GM12865 (cell line): Measurements from ENCODE around the gene AASDHPPT.

Experiments used
- DNase-seq: peaks from one replicate; pipeline ENCODE4 v3.0.0; 2010; ENCODE audit warnings: low read depth
- H3K4me3 ChIP-seq: 2 replicates; pipeline ENCODE4 v1.5.1; 2011; ENCODE audit warnings: mild to moderate bottlenecking, low read depth, low read length, control low read depth
- CTCF ChIP-seq: IDR thresholded peaks from 2 replicates; pipeline ENCODE4 v1.5.1; 2011; ENCODE audit warnings: low read length, control low read depth, low read depth, inconsistent platforms; ENCODE audit not compliant: insufficient read depth; ENCODE audit errors: missing control alignments

The AASDHPPT gene

GRCh38 chr11:106101370-106101769, 23.9 kb downstream of the AASDHPPT start:
- no peak overlapping the region for H3K4me3 ChIP-seq

DNA sequence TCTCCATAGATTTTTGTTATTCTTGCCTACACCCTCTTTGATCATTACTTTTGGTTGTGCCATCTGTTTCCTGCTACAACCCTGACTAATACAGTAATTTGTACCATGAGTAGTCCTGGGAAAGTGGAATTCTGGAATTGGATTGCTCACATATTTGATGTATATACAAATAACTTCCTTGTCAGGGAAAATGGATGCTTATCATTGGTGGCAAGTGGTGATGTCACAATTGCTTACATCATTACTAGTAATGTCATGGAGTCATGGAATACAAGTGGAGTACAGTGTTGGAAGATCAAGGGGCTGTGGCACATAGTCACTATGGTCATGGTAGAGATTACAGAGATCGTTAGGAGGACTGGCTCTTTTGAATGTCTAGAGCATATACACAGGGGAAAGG, 24.4 kb downstream of the AASDHPPT start:
- no peak overlapping the region for H3K4me3 ChIP-seq
- TF ChIP-seq CTCF: no peak
- no peak for DNase-seq

More at GRCh38 chr11:106101370-106101769, 23.9 kb downstream of the AASDHPPT start:
- no peak for TF ChIP-seq CTCF
- no peak for DNase-seq

GRCh38 chr11:106105986-106106385, 28.5 kb downstream of the AASDHPPT start:
- H3K4me3 ChIP-seq: no peak overlapping the region
- TF ChIP-seq CTCF: no peak
- DNase-seq: no peak

DNA sequence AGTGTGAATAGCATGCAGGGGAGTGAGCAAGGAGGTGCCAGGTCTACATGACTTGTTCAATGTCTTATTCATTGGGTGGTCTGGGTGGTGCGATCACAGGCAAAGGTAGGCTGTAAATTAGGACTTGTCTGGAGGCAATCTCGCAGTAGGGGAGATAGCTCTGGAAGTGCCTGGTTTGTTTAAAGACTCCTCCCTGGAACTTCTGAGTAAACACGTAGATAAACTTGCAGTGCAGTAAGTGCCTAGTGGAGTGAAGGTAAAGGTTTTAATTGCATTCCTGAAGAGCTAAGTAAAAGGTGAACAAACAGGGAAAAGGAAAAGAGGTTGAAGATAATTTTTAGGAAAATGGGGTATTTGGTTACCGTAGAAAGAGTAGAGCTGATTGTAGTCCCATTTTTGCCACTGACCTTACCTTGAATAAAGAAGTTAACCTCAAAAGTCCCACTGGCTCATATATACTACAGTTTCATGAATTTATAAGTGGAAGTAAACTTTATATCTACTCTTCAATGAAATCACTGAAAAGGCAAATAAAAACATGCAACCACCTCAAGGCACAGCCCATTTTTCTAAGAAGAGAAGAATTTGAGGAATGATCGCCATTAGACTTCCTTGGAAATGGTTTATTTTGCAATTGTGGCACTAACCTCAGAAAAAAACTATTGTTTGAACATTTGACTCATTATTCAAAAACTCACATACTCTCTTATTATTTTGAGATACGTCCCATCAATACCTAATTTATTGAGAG, 44.3 kb downstream of the AASDHPPT start:
- H3K4me3 ChIP-seq: no peak overlapping the region
- TF ChIP-seq CTCF: no peak
- DNase-seq: no peak

GRCh38 chr11:106127604-106128003, 50.1 kb downstream of the AASDHPPT start:
- no peak for DNase-seq
- TF ChIP-seq CTCF: no peak
- no peak overlapping the region for H3K4me3 ChIP-seq

- TF ChIP-seq CTCF: no peak
Observed at GRCh38 chr11:106128740-106129139, 51.3 kb downstream of the AASDHPPT start.

GRCh38 chr11:106131998-106132397, 54.5 kb downstream of the AASDHPPT start:
- DNase-seq: no peak

More at GRCh38 chr11:106128740-106129139, 51.3 kb downstream of the AASDHPPT start:
- no peak for DNase-seq
- H3K4me3 ChIP-seq: no peak overlapping the region

More at GRCh38 chr11:106131998-106132397, 54.5 kb downstream of the AASDHPPT start:
- no peak for TF ChIP-seq CTCF
- H3K4me3 ChIP-seq: no peak overlapping the region
